Activated CD8-positive, alpha-beta T cell treated with anti-CD3 and anti-CD28 coated beads, Interleukin-2, amount 10 ng/mL, durations not matched to agents 7 days and 5 days (primary cell): ENCODE results near the gene MORN2. TPM values are rescaled to one million over a fixed set of nuclear protein-coding genes. Genes with fewer than 3 reads are reported as not detected.
A peak's percentile ranks its signal among the peaks of the same experiment; 100 is the strongest.
"Not testable (repeated sequence)": the region's sequence is repeated elsewhere in the genome, so short reads cannot be mapped to it uniquely, and the experiment has no call there.

Experiments
- ATAC-seq: fragments of 150-1000 bp; cut with Tn5 transposase; one replicate; pipeline ENCODE4 v1.10.0; 2021; ENCODE audit warnings: moderate library complexity
- CTCF ChIA-PET: fragments of 350-600 bp; sonication (Branson Sonifier 250); formaldehyde crosslinking; loops from one replicate; lab custom pipeline; 2021; ENCODE audit warnings: antibody characterized with exemption; lab: Charles Lee
- POLR2A ChIA-PET: fragments of 350-600 bp; sonication (Branson Sonifier 250); formaldehyde crosslinking; loops from one replicate; lab custom pipeline; 2021; ENCODE audit warnings: antibody characterized with exemption; lab: Charles Lee
- DNase-seq: peaks from one replicate; pipeline ENCODE4 v3.0.0-alpha.2; 2020
- H3K27ac Mint-ChIP-seq: one replicate; pipeline ENCODE4 v1.8.0; 2021; ENCODE audit warnings: mild to moderate bottlenecking, mixed read lengths
- H3K27me3 Mint-ChIP-seq: one replicate; pipeline ENCODE4 v1.8.0; 2021; ENCODE audit warnings: low read depth, mixed read lengths
- H3K36me3 Mint-ChIP-seq: one replicate; pipeline ENCODE4 v1.8.0; 2021; ENCODE audit warnings: low read depth, mixed read lengths
- H3K4me1 Mint-ChIP-seq: one replicate; pipeline ENCODE4 v1.8.0; 2021; ENCODE audit warnings: low read depth, mixed read lengths
- H3K4me3 Mint-ChIP-seq: one replicate; pipeline ENCODE4 v1.8.0; 2021; ENCODE audit warnings: mild to moderate bottlenecking, mixed read lengths
- H3K9me3 Mint-ChIP-seq: one replicate; pipeline ENCODE4 v1.8.0; 2022; ENCODE audit warnings: mixed read lengths; ENCODE audit not compliant: insufficient read depth
- total RNA-seq, 2 experiments: library from RNA; stranded (reverse); gene quantifications; one replicate each; pipeline ENCODE4 v1.2.3, GENCODE V29; 2021

MORN2 gene
- 1 to 10 TPM; 3.3 to 3.6 TPM for total RNA-seq

GRCh38 chr2:38875576-38876367 is at the start of gene MORN2, which contains the start of gene DHX57:
Gene MORN2, plus strand, starts transcription at chr2:38875976.
Gene DHX57, minus strand, starts transcription at chr2:38875934. Its CDS starts 7,529 bp downstream, at chr2:38868405.
- peak within 1 kb of the TSS; percentile 93 for H3K27ac Mint-ChIP-seq
- ATAC-seq (peak; percentile 99), DNase-seq (peak; percentile 88)
- peaks cover 8% of the 10 kb centered on the region for H3K9me3 Mint-ChIP-seq
- ChIA-PET CTCF (interaction anchor here (1.9 kb wide), 1 partner anchor 71 kb away, joined by 7 read pairs; no protein-coding TSS in a partner anchor), POLR2A (interaction anchor here (0.6 to 1.0 kb wide), 4 partner anchors 20 to 238 kb away, joined by 3 to 5 read pairs (median 3); partner anchors contain the start of gene SRSF7)
- peaks cover 14% of the 10 kb centered on the region for H3K36me3 Mint-ChIP-seq
- peaks cover 22% of the 10 kb centered on the region for H3K4me1 Mint-ChIP-seq
- peak within 1 kb of the TSS; percentile 99 for H3K4me3 Mint-ChIP-seq
- H3K27me3 Mint-ChIP-seq = no peaks in the 10 kb centered on the region

- Mint-ChIP-seq H3K27ac (peak overlapping the region; percentile 15), H3K36me3 (peaks cover 13% of the 10 kb centered on the region)
- ChIA-PET POLR2A (interaction anchor here (1.4 kb wide), 1 partner anchor 76 kb away, joined by 7 read pairs; the partner anchor contains the start of gene SRSF7), CTCF (interaction anchor here (0.8 to 1.3 kb wide), 2 partner anchors 73 to 245 kb away, joined by 3 to 5 read pairs; no protein-coding TSS in a partner anchor)
- H3K4me1 Mint-ChIP-seq, H3K4me3 Mint-ChIP-seq, DNase-seq, H3K27me3 Mint-ChIP-seq, H3K9me3 Mint-ChIP-seq, ATAC-seq: not testable (repeated sequence)
These were observed 48.1 kb upstream of the MORN2 start for GRCh38 chr2:38827539-38828145.

DNA sequence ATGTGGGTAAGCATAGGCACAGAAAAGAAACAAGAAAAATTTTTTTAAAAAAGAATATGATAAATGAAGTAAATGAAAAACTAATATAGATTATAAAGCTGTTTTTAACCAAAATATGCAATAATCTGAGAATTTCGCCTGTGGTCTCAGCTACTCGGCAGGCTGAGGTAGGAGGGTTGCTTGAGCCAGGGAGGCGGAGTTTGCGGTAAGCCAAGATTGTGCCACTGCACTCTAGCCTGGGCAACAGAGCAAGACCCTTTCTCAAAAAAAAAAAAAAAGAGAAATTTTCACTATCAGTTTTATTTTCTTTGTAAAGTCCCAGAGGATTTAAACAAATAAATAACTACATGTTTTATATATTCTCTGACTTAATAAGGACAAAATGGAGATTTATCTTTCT is 47.3 kb upstream of the MORN2 start:
- Mint-ChIP-seq H3K4me3 (no peak overlapping the region), H3K9me3 (no peaks in the 10 kb centered on the region), H3K27me3 (no peaks in the 10 kb centered on the region), H3K27ac (no peak overlapping the region), H3K4me1 (peaks cover 5% of the 10 kb centered on the region), H3K36me3 (peaks cover 9% of the 10 kb centered on the region)
- POLR2A ChIA-PET = interaction anchor here (1.4 kb wide), 1 partner anchor 77 kb away, joined by 7 read pairs; the partner anchor contains the start of gene SRSF7
- ATAC-seq = no peak
- CTCF ChIA-PET = interaction anchor here (0.8 to 1.3 kb wide), 2 partner anchors 72 to 246 kb away, joined by 3 to 5 read pairs; no protein-coding TSS in a partner anchor
- DNase-seq = no peak

DNA sequence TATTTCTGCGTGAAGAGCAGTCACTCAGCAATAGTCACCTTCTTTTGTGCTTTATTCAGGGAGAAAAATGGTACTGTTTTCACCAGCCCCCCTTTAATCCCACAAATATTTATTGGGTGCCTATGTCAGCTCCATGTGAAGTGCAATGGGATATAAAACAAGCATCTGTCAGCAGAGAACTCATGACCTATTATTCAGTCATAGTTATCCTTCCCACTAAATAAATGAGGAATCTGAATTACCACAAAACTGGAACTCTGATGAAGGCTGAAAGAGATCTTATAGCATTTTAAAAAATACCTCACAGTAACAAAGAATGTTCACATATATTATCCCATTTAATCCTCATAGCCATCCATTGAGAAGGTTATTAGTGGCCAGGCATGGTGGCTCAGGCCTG is 45.8 kb upstream of the MORN2 start:
- Mint-ChIP-seq H3K4me1 (peaks cover 5% of the 10 kb centered on the region), H3K27me3 (no peaks in the 10 kb centered on the region), H3K9me3 (no peaks in the 10 kb centered on the region), H3K27ac (no peak overlapping the region), H3K36me3 (peaks cover 6% of the 10 kb centered on the region), H3K4me3 (no peak overlapping the region)
- DNase-seq (no peak), ATAC-seq (no peak)
- ChIA-PET POLR2A (interaction anchor here (1.2 kb wide), 1 partner anchor 79 kb away, joined by 3 read pairs; the partner anchor contains the start of gene SRSF7), CTCF (no interaction called here)

DNA sequence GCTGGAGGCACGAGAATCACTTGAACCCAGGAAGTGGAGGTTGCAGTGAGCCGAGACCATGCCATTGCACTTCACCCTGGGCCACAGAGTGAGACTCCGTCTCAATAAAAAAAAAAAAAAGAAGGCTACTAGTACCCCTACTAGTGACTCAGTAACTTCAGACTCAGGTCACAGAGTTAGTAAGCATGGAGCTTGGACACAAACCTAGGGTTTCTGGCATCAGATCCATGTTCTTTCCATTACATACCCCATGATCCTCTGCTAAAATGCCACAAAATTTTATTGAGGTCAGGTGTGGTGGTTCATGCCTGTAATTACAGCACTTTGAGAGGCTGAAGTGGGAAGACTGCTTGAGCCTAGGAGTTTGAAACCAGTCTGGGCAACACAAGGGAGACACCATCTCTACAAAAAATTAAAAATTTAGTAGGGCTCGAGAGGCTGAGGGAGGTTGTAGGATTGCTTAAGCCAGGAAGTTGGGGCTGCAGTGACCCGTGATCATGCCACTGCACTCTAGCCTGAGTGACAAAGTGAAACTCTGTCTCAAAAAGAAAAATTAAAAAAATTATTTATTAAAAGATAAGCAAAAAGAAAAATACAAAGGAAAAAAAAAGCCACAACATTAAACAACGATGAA is 45.1 kb upstream of the MORN2 start:
- no peaks in the 10 kb centered on the region for H3K27me3 Mint-ChIP-seq
- H3K4me1 Mint-ChIP-seq = peaks cover 5% of the 10 kb centered on the region
- H3K36me3 Mint-ChIP-seq = peaks cover 6% of the 10 kb centered on the region
- POLR2A ChIA-PET = interaction anchor here (1.2 kb wide), 1 partner anchor 79 kb away, joined by 3 read pairs; the partner anchor contains the start of gene SRSF7
- DNase-seq = no peak
- no peak overlapping the region for H3K4me3 Mint-ChIP-seq
- no peak for ATAC-seq
- CTCF ChIA-PET = no interaction called here
- H3K9me3 Mint-ChIP-seq = no peaks in the 10 kb centered on the region
- H3K27ac Mint-ChIP-seq = no peak overlapping the region

GRCh38 chr2:38835015-38835601 is 40.7 kb upstream of the MORN2 start:
- DNase-seq (peak; percentile 28), ATAC-seq (no peak)
- Mint-ChIP-seq H3K27ac (no peak overlapping the region), H3K4me1 (peaks cover 2% of the 10 kb centered on the region), H3K9me3 (no peaks in the 10 kb centered on the region), H3K4me3 (no peak overlapping the region), H3K27me3 (no peaks in the 10 kb centered on the region), H3K36me3 (peaks cover 8% of the 10 kb centered on the region)
- POLR2A ChIA-PET = no interaction called here
- CTCF ChIA-PET = interaction anchor here (0.8 to 2.9 kb wide), 12 partner anchors 9 to 259 kb away, joined by 3 to 14 read pairs (median 3); no protein-coding TSS in a partner anchor

DNA sequence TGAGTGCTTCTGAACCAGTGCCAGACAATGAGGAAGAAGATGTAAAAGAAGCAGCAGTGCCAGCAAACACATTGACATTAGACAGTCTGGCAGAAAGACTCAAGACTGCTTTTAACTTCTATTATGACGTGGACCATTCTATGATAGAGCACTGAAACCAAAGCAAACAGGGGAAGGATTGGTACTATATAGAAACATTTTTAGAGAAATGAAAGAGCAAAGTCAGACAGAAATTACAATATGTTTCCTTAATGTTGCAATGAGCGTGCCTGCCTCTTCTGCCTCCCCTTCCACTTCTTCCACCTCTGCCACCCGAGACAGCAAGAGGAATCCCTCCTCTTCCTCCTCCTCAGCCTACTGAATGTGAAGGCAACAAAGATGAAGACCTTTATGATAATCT is 39.8 kb upstream of the MORN2 start:
- POLR2A ChIA-PET = no interaction called here

DNA sequence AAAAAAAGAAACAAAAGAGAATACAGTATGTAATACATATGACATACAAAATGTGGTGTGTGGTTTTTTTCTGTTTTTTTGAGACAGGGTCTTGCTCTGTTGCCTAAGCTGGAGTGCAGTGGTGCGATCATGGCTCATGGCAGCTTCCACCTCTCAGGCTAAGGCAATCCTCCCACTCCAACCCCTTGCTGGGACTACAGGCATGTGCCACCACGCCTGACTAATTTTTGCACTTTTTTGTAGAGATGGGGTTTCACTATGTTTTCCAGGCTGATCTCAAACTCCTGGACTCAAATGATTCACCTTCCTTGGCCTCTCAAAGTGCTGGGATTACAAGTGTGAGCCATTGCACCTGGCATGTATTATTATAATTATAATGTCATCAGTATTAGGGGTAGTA is 39.0 kb upstream of the MORN2 start:
- no peak overlapping the region for H3K27ac Mint-ChIP-seq
- H3K27me3 Mint-ChIP-seq = no peaks in the 10 kb centered on the region
- no peak for ATAC-seq
- ChIA-PET CTCF (interaction anchor here (2.9 kb wide), 1 partner anchor 11 kb away, joined by 14 read pairs; no protein-coding TSS in a partner anchor), POLR2A (no interaction called here)
- H3K9me3 Mint-ChIP-seq = no peaks in the 10 kb centered on the region
- H3K4me3 Mint-ChIP-seq = no peak overlapping the region
- DNase-seq = no peak
- H3K4me1 Mint-ChIP-seq = no peaks in the 10 kb centered on the region
- peaks cover 8% of the 10 kb centered on the region for H3K36me3 Mint-ChIP-seq

More for the DNA sequence above, 39.8 kb upstream of the MORN2 start:
- Mint-ChIP-seq H3K27ac (no peak overlapping the region), H3K4me3 (no peak overlapping the region), H3K9me3 (no peaks in the 10 kb centered on the region), H3K27me3 (no peaks in the 10 kb centered on the region), H3K4me1 (no peaks in the 10 kb centered on the region), H3K36me3 (peaks cover 8% of the 10 kb centered on the region)
- CTCF ChIA-PET = interaction anchor here (1.5 to 2.9 kb wide), 2 partner anchors 10 to 260 kb away, joined by 3 to 14 read pairs; no protein-coding TSS in a partner anchor
- DNase-seq (no peak), ATAC-seq (no peak)

- Mint-ChIP-seq H3K27ac (no peak overlapping the region), H3K27me3 (no peaks in the 10 kb centered on the region), H3K9me3 (no peaks in the 10 kb centered on the region), H3K4me1 (no peaks in the 10 kb centered on the region), H3K4me3 (no peak overlapping the region), H3K36me3 (peaks cover 5% of the 10 kb centered on the region)
- CTCF ChIA-PET = interaction anchor here (0.6 to 1.4 kb wide), 2 partner anchors 15 to 17 kb away, joined by 3 read pairs; no protein-coding TSS in a partner anchor
- POLR2A ChIA-PET = interaction anchor here (1.2 kb wide), 1 partner anchor 99 kb away, joined by 3 read pairs; the partner anchor contains the start of gene SRSF7
- no peak for DNase-seq
- no peak for ATAC-seq
These were observed 25.7 kb upstream of the MORN2 start for GRCh38 chr2:38850045-38850444.

GRCh38 chr2:38856165-38856564 is 19.6 kb upstream of the MORN2 start:
- Mint-ChIP-seq H3K36me3 (peaks cover 17% of the 10 kb centered on the region), H3K4me3 (no peak overlapping the region), H3K27me3 (no peaks in the 10 kb centered on the region), H3K9me3 (no peaks in the 10 kb centered on the region), H3K4me1 (no peaks in the 10 kb centered on the region), H3K27ac (no peak overlapping the region)
- no peak for ATAC-seq
- CTCF ChIA-PET = no interaction called here
- no peak for DNase-seq
- POLR2A ChIA-PET = interaction anchor here (0.8 to 1.2 kb wide), 2 partner anchors 20 to 105 kb away, joined by 3 to 5 read pairs; partner anchors contain the start of genes DHX57, MORN2 and SRSF7

DNA sequence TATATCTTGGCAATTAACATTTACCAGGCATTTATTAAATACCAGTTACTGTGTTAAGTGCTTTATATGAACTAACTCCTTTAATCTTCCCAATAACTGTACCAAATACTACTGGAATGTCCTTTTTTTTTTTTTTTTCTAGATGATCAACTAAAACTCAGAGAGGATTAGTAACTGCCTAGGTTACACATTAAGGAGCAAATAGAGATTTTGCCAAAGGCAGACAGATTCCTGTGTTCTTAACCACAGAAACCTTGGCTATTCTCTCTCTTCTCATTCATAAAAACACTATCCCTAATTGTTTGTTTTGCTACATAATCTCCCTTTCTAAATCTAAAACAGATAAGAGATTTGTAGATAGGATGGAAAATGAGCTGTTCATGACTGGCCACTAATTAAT is 13.3 kb upstream of the MORN2 start:
- POLR2A ChIA-PET = no interaction called here
- Mint-ChIP-seq H3K27ac (no peak overlapping the region), H3K4me1 (peaks cover 8% of the 10 kb centered on the region)

More for the DNA sequence above, 13.3 kb upstream of the MORN2 start:
- H3K9me3 Mint-ChIP-seq = no peaks in the 10 kb centered on the region
- no peak overlapping the region for H3K4me3 Mint-ChIP-seq
- peaks cover 35% of the 10 kb centered on the region for H3K36me3 Mint-ChIP-seq
- ATAC-seq = no peak
- no peak for DNase-seq
- H3K27me3 Mint-ChIP-seq = no peaks in the 10 kb centered on the region
- CTCF ChIA-PET = no interaction called here
